IPS-20b (cell line): ENCODE results near the gene MBD3L5.

ENCODE experiments used
- H3K27ac ChIP-seq: one replicate; pipeline ENCODE4 v1.5.1; 2013; ENCODE audit warnings: low read length
- H3K27me3 ChIP-seq: 2 replicates; pipeline ENCODE4 v1.6.1; 2013; ENCODE audit warnings: mild to moderate bottlenecking, low read length, inconsistent platforms; ENCODE audit not compliant: insufficient read depth
- H3K36me3 ChIP-seq: 2 replicates; pipeline ENCODE4 v1.6.1; 2013; ENCODE audit warnings: low read depth, mild to moderate bottlenecking, inconsistent platforms, low read length, moderate library complexity; ENCODE audit not compliant: insufficient read depth
- H3K4me1 ChIP-seq: 2 replicates; pipeline ENCODE4 v1.6.1; 2013; ENCODE audit warnings: mild to moderate bottlenecking, control low read depth, inconsistent platforms, low read length, moderate library complexity; ENCODE audit not compliant: insufficient read depth
- H3K4me3 ChIP-seq: 2 replicates; pipeline ENCODE4 v1.5.1; 2013; ENCODE audit warnings: mild to moderate bottlenecking, low read length, inconsistent platforms
- H3K9ac ChIP-seq: 2 replicates; pipeline ENCODE4 v1.6.1; 2013; ENCODE audit warnings: low read depth, mild to moderate bottlenecking, inconsistent platforms, low read length, moderate library complexity
- H3K9me3 ChIP-seq: 2 replicates; pipeline ENCODE4 v1.6.1; 2013; ENCODE audit warnings: mild to moderate bottlenecking, low read depth, low read length, inconsistent platforms; ENCODE audit not compliant: insufficient read depth

Gene MBD3L5

DNA sequence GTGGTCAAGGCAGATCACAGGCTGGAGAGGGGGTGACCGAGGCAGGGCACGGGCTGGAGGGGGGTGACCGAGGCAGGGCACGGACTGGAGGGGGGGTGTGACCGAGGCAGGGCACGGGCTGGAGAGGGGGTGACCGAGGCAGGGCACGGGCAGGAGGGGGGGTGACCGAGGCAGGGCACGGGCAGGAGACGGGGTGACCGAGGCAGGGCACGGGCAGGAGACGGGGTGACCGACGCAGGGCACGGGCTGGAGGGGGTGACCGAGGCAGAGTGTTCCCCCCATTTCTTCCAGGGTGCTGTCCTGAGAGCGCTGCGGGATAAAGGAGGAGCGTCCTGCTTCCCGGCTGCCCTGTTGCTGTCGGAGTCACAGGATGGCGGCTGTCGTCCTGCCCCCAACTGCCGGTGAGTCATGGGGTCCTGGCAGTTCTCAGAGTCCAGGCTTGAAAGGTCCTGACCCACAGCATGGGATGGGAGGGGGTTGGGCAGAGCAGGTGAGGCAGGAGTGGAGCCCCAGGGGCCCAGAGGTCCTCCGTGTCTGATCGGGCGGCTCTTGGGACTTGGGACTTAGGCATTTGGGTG, 44.4 kb downstream of the MBD3L5 start:
- no peaks in the 10 kb centered on the region for H3K27me3 ChIP-seq
- peaks cover 35% of the 10 kb centered on the region for H3K9me3 ChIP-seq
- H3K4me3 ChIP-seq = no peak overlapping the region
- no peaks in the 10 kb centered on the region for H3K4me1 ChIP-seq
- peaks cover 75% of the 10 kb centered on the region for H3K36me3 ChIP-seq
- no peak overlapping the region for H3K9ac ChIP-seq
- H3K27ac ChIP-seq = no peak overlapping the region

DNA sequence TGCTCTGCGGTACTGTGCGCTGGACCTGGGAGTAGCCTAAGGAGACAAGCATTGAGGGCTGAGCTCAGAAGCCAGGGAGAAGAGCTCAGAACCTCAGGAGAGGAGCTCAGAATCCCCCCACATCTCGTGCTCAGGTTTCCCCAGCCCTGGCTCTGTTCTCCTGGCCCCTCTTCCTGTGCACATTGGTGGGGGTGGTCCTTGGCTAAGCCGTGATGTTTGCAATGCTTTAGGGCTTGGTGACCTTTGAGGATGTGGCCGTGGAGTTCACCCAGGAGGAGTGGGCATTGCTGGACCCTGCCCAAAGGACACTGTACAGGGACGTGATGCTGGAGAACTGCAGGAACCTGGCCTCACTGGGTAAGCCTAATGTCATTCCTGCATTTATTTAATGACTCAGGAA, 45.8 kb downstream of the MBD3L5 start:
- Histone ChIP-seq H3K27ac (no peak overlapping the region), H3K9me3 (peaks cover 47% of the 10 kb centered on the region), H3K4me1 (no peaks in the 10 kb centered on the region), H3K9ac (no peak overlapping the region), H3K27me3 (no peaks in the 10 kb centered on the region), H3K36me3 (peaks cover 85% of the 10 kb centered on the region), H3K4me3 (no peak overlapping the region)

DNA sequence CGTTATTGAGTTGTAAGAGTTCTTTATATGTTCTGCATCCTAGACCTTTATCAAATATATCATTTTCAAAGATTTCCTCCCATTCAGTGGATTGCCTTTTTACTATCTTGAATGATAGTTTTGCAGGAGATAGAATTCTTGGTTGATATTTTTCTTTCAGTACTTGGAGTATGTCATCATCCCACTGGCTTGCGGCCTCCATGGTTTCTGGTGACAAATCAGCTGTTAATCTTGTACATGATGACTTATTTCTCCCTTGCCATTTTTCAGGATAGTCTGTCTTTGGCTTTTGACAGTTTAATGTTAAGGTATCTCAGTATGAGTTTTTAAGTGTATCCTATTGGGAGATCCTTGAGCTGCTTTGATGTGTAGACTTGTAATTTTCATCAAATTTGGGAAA, 47.6 kb downstream of the MBD3L5 start:
- H3K9ac ChIP-seq = no peak overlapping the region
- H3K27ac ChIP-seq = no peak overlapping the region
- no peaks in the 10 kb centered on the region for H3K27me3 ChIP-seq
- H3K9me3 ChIP-seq = peaks cover 65% of the 10 kb centered on the region
- no peak overlapping the region for H3K4me3 ChIP-seq
- H3K4me1 ChIP-seq = no peaks in the 10 kb centered on the region
- peaks cover 92% of the 10 kb centered on the region for H3K36me3 ChIP-seq
